Stimulated activated CD4-positive, alpha-beta T cell treated with anti-CD3 and anti-CD28 coated beads, Interleukin-12 subunit alpha, Interleukin-12 subunit beta, amount 100 ng/mL, for 24 hours (primary cell): ENCODE measurements around the gene THRB.
"Not testable (repeated sequence)": the region's sequence is repeated elsewhere in the genome, so short reads cannot be mapped to it uniquely, and the experiment has no call there.

Experiments used
- DNase-seq, 2 experiments: peaks; one replicate each; pipeline ENCODE4 v3.0.0-alpha.2; 2020; ENCODE audit warnings: low read depth in 2 of 2

Gene THRB

GRCh38 chr3:24406900-24407299 lies 87.8 kb downstream of the THRB start:
- DNase-seq, result no peak

GRCh38 chr3:24405057-24405456 lies 89.6 kb downstream of the THRB start:
- DNase-seq, result no peak

- DNase-seq, result no peak
Measured at GRCh38 chr3:24401811-24402185, 92.9 kb downstream of the THRB start.

GRCh38 chr3:24401090-24401810 lies 93.4 kb downstream of the THRB start:
- no peak for DNase-seq

GRCh38 chr3:24400450-24400849 lies 94.2 kb downstream of the THRB start:
- no peak for DNase-seq

- DNase-seq, result no peak
Measured at GRCh38 chr3:24400015-24400414, 94.6 kb downstream of the THRB start.

GRCh38 chr3:24399614-24400013 lies 95.0 kb downstream of the THRB start:
- no peak for DNase-seq

GRCh38 chr3:24398712-24399111 lies 95.9 kb downstream of the THRB start:
- DNase-seq, result not testable (repeated sequence)

- DNase-seq, result no peak
Measured at GRCh38 chr3:24396338-24396737, 98.3 kb downstream of the THRB start.

- no peak for DNase-seq
Measured at GRCh38 chr3:24394754-24395153, 99.9 kb downstream of the THRB start.

- no peak for DNase-seq
Measured at GRCh38 chr3:24393316-24393715, 101.3 kb downstream of the THRB start.

GRCh38 chr3:24390169-24391130 lies 104.2 kb downstream of the THRB start:
- DNase-seq, result no peak

- no peak for DNase-seq
Measured at GRCh38 chr3:24389108-24390090, 105.3 kb downstream of the THRB start.

GRCh38 chr3:24388611-24389010 lies 106.0 kb downstream of the THRB start:
- DNase-seq, result no peak

- DNase-seq, result no peak
Measured at GRCh38 chr3:24388159-24388558, 106.5 kb downstream of the THRB start.

- DNase-seq, result no peak
Measured at GRCh38 chr3:24387493-24387892, 107.2 kb downstream of the THRB start.

GRCh38 chr3:24387000-24387399 lies 107.7 kb downstream of the THRB start:
- DNase-seq, result no peak

GRCh38 chr3:24386458-24386857 lies 108.2 kb downstream of the THRB start:
- no peak for DNase-seq

GRCh38 chr3:24385012-24385615 lies 109.5 kb downstream of the THRB start:
- no peak for DNase-seq

GRCh38 chr3:24382647-24383046 lies 112.0 kb downstream of the THRB start:
- DNase-seq, result no peak

- DNase-seq, result no peak
Measured at GRCh38 chr3:24379936-24380335, 114.7 kb downstream of the THRB start.
